HG02840 (cell line): ENCODE results near the gene ALS2CL.

Experiments used
- ATAC-seq: cut with Tn5 transposase; IDR thresholded peaks from one replicate; pipeline ENCODE4 v1.9.1; 2021; ENCODE audit warnings: mild to moderate bottlenecking, moderate library complexity, moderate number of reproducible peaks; ENCODE audit not compliant: unreplicated experiment, low FRiP score

Gene ALS2CL

DNA sequence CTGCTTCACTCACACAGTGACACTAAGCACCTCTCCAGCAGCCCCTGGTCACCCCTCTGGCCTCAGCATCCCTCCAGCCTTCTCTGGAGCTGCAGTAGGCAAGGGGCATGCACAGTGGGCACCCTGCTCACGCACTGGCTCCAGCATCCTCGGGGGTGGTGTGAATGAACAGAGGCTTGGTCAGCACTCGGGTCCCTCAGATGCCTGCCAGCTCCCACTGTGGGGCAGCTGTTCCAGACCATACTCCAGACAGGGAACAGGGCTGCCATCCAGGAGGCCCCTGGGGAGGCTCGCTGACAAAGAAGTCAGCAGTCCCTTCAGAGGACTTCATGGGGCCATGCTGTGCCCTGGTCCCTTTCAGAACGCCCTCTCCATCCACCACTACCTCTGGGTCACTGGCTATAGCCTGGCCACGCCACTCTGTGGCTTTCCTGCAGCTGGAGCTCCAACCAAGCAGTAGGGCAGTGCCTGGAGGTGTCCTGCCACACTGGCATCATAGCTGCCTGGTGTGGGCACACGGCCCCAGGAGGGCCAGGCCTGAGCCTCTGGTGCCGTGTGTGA, 26.3 kb downstream of the ALS2CL start:
- no peak for ATAC-seq

DNA sequence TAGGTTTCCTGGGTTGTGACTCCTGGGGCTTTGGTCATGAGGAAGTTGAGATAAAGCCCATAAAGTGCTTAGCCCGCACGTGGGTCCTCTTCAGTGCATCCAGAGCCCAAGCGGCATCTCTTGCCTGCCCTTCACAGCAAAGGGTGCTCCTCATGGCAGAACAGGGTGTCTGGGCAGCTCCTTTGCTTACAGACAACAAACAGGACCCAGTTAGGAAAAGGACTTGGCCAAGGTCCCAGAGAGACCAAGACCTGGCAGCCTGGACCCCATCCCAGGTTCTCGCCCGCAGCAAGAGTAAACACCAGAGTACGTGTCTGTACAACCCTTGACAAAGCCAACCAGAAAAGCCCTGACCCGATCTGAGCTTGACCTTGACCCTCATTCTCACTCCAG, 27.0 kb downstream of the ALS2CL start:
- ATAC-seq: no peak

- ATAC-seq: no peak
These were observed 27.6 kb downstream of the ALS2CL start for GRCh38 chr3:46665763-46666452.

DNA sequence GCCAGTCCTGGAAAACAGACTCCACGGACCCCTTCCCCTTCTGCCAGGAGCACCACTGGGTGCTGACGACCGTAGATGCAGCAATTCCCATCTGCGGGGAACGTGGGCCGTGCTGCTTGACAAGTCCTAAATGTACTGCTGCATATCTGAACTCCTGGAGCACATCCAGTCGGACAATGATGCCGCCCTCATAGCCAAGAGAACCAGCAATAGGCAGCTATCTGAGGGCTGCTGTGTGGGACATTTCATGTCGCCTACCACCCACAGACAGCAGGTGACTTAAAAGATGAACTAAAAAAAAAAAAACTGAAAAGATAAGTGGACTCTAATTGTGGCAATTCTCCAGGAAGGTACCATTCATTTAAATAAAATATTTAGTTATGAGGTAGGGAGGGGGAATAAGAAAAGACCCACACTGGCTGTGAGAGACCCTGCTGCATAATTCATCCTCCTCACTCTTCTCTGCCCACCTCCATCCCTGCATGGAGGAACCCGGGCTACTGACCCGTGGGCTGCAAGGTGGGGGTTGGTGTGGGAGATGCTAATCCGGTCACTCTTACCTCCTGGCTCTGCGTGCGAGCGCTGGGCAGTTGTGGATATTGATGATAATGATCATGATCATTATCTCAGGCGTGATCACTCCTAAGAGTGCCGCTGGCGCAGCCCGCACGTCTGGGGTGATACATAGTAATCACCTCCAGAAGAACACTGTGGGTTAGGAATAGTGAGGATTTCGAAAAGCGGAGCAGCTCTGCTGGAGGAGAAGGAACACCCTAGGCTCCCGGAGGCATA, 28.3 kb downstream of the ALS2CL start:
- ATAC-seq: no peak

GRCh38 chr3:46664188-46664970, 29.1 kb downstream of the ALS2CL start:
- no peak for ATAC-seq

GRCh38 chr3:46663591-46664135, 29.8 kb downstream of the ALS2CL start:
- no peak for ATAC-seq

DNA sequence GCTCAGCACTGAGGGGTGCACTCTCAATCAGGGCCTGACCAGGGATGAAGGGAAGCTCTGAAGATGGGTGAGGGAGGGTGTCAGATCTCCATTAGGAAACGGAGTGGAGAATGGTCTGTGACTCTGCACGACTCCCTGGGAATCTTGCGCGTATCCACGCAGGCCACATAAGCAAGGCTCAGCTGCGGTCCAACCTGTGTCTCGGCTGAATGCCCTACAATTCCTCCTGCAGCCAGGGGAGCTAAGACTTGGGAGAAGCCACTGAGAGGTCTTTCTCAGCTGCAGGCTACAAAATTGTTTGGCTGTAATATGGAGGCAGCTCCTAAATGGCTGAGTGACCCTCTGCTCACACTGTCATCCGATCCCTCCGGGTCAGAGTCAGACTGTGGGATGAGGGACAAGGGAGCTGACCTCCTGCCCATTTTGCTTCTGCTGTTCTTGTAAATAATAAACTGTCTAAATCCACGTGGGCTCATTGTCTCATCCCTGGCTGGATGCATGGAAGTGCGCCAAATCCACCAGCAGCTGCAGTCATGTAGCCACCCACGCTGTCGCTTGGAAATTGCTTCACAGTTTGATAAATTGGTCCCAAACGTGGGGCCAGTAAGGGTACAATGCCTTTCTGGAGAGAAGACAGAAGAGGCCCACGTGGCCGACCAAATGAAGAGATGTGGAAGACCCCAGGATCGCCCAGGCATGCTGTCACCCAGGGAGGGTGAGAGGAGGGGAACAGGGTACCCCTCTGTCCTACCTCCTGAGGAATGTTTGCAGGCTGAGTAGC, 30.5 kb downstream of the ALS2CL start:
- no peak for ATAC-seq

DNA sequence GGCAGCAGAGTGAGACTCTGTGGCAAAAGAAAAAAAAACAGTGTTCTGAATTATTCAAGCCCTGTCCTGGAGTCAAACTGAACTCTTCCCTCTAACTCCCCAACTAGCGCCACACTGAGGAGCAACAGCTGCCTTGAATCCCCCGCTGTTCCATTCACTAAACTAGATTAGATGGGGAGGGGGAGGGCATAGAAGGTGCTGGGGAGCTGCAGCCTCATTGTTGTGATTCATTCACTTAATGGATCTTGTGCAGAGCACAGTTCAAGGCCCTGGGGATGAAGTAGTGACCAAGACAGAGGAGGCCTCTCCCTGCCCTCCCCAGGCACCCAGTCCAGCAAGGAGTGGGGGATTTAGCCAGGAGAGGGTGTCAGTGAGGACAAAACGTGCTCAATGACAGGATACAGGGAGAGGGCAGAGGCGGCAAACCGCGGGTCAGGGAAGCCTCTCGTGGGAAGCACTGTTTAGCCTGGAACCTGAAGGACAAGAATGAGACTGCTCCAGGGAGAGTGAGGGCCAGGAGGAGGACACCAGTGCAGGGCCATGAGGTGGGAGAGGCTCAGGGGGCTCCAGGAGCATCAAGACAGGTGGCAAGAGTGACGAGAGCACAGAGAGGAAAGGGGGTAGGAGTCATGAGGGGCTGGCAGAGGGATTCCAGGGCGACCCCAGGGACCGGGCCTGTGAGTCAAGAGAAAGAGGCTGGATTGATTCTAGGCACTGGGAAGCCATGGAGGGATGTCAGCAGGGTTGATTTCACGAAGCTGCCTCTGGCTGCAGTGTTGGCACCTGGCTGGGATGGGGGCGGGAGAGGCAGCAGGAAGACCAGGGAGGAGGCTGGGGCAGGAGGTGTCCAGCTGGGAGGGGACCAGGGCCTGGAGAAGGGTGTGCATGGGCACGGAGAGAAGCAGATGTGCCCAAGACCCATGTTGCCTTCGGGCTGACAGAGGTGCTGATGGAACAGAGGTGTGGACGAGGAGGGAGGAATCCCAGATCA, 31.4 kb downstream of the ALS2CL start:
- no peak for ATAC-seq

DNA sequence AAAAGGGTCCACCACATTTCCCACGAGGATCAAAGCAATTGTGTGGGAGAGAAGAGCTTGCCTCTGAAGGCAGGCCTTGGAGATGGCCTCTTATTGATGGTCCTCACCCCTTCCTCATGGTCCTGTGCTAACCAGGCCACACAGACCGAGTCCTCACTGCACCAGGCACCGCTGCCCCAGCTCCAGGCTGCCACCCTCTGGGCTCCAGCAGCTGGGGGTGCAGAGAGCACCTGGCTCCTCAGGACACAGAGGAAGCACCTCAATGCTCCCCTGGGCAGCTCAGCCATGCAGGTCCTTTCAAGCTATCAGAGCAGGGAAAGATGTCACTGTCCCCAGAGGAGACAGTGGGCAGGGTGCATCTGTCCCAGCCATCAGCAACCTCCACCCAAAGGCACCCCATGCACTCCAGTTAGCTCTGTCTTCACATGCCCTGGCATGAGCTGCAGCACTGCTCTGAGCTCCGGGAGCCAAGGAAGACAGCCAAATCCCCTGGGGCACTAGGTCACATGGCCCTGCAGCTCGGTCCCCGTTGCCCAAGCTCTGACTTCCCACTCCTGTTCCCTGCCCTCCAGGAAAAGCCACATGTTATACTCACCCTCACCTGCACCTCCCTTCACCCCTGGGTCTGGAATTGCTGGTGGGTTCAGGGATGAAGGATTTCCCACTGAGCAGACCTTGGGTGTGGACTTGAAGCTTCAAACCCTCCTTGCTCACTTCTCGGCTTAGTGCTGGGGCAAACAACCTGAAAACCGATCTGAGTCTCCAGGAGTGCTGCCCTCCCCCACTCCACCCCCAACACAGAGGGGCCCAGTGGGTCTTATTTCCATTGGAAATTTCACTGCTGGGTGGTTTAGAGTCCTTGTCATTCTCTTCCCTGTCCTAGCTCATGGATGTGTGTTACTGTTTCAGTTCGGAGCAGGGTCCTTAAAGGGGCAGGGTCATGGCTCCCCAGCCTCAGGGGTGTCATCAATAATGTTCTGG, 32.6 kb downstream of the ALS2CL start:
- no peak for ATAC-seq

DNA sequence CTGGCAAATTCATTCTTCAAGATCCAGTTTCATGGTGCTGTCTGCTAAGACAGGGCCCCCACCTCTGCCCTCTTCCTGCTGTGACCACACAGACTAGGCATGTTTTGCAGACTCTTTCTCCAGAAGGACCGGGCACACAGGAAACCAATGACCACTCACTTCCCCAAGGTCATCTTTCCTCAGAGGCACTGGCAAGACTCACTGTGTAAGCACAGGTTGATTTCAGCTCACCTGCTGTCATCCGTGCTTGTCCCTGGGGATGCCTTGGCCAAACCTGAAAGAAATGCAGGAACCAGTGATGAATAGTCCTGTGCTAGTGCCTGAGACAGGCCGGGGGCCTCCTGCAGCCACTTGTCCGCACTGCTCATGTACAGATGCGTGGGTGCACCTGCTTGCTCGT, 33.5 kb downstream of the ALS2CL start:
- ATAC-seq: no peak

- no peak for ATAC-seq
These were observed 34.2 kb downstream of the ALS2CL start for GRCh38 chr3:46659285-46659684.

GRCh38 chr3:46656778-46657556, 36.5 kb downstream of the ALS2CL start:
- no peak for ATAC-seq

DNA sequence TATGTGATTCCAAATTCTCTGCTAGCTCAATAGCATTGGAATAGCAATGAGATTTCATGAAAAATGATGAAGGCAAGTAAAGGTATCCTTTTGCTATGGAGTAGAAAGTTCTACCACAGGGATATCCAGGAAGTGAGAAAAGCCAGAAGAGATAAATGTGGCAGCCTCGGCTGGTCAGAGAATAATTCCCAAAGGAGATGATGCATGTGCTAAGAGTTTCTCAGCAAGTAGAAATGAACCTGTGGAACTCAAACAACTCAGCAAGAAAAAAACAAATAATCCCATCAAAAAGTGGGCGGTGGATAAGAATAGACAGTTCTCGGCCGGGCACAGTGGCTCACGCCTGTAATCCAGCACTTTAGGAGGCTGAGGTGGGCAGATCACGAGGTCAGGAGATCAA, 38.2 kb downstream of the ALS2CL start:
- no peak for ATAC-seq

- ATAC-seq: no peak
These were observed 42.4 kb downstream of the ALS2CL start for GRCh38 chr3:46651084-46651483.

- no peak for ATAC-seq
These were observed 44.0 kb downstream of the ALS2CL start for GRCh38 chr3:46649436-46649835.

- no peak for ATAC-seq
These were observed 45.4 kb downstream of the ALS2CL start for GRCh38 chr3:46648096-46648495.

DNA sequence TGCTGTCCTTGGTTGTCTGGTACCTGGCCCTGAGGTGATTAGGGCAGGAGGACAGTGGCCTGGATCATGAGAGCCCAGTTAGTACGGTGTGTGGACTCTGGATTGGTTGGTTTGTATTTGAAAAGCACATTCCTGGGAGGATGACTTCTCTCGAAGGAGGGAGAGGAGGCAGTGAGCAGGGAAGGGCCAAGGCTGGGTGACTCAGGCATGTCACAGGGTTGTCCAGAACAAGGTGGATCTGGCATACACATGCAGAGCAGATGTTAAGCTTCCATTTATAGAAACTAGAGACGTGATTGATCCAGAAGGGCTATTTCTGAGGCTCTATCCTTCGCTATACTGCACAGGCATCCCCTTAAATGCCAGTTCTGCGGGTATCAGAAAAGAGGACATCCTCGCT, 46.8 kb downstream of the ALS2CL start:
- no peak for ATAC-seq
